LHCN-M2 (cell line): ENCODE data around the gene TMIGD3. TPM values are rescaled to one million over a fixed set of nuclear protein-coding genes. Genes with fewer than 3 reads are reported as not detected.

Experiments
- DNase-seq: peaks from one replicate; pipeline ENCODE4 v3.0.0-alpha.2; 2012; ENCODE audit warnings: low read depth
- total RNA-seq: library from RNA; depleted of rRNA; stranded (reverse); fragments of >200 nt; gene quantifications from 2 replicates; pipeline ENCODE4 v1.2.3, GENCODE V29; 2014

Gene TMIGD3
- total RNA-seq, 1 experiment from 2014 or later = not detected

GRCh38 chr1:111475701-111476100 lies 27.7 kb downstream of the TMIGD3 start:
- no peak for DNase-seq

GRCh38 chr1:111474521-111474920 lies 28.9 kb downstream of the TMIGD3 start:
- no peak for DNase-seq

GRCh38 chr1:111474106-111474505 lies 29.3 kb downstream of the TMIGD3 start:
- no peak for DNase-seq

GRCh38 chr1:111471538-111471937 lies 31.9 kb downstream of the TMIGD3 start:
- DNase-seq = no peak

GRCh38 chr1:111471012-111471411 lies 32.4 kb downstream of the TMIGD3 start:
- no peak for DNase-seq

GRCh38 chr1:111470596-111470995 lies 32.8 kb downstream of the TMIGD3 start:
- DNase-seq = no peak

- DNase-seq = no peak
These were observed 33.9 kb downstream of the TMIGD3 start for GRCh38 chr1:111469539-111469938.

- DNase-seq = no peak
These were observed 34.7 kb downstream of the TMIGD3 start for GRCh38 chr1:111468717-111469100.

- no peak for DNase-seq
These were observed 35.3 kb downstream of the TMIGD3 start for GRCh38 chr1:111467865-111468716.

GRCh38 chr1:111466480-111466879 lies 37.0 kb downstream of the TMIGD3 start:
- DNase-seq = no peak

- DNase-seq = no peak
These were observed 37.7 kb downstream of the TMIGD3 start for GRCh38 chr1:111465754-111466153.

GRCh38 chr1:111463029-111463683 lies 40.3 kb downstream of the TMIGD3 start:
- DNase-seq = peak; percentile 97

- no peak for DNase-seq
These were observed 40.9 kb downstream of the TMIGD3 start for GRCh38 chr1:111462370-111463028.

GRCh38 chr1:111461765-111462164 lies 41.7 kb downstream of the TMIGD3 start:
- DNase-seq = no peak

GRCh38 chr1:111455642-111456031 lies 47.8 kb downstream of the TMIGD3 start:
- DNase-seq = no peak

GRCh38 chr1:111454859-111455641 lies 48.4 kb downstream of the TMIGD3 start:
- no peak for DNase-seq

- no peak for DNase-seq
These were observed 49.7 kb downstream of the TMIGD3 start for GRCh38 chr1:111453706-111454105.

- DNase-seq = no peak
These were observed 50.9 kb downstream of the TMIGD3 start for GRCh38 chr1:111452581-111452980.

GRCh38 chr1:111450185-111450584 lies 53.2 kb downstream of the TMIGD3 start:
- no peak for DNase-seq

- DNase-seq = no peak
These were observed 53.8 kb downstream of the TMIGD3 start for GRCh38 chr1:111449703-111450017.

- peak; percentile 99 for DNase-seq
These were observed 54.3 kb downstream of the TMIGD3 start, which contains the start of the genes ATP5PB and WDR77 for GRCh38 chr1:111448918-111449702. Gene ATP5PB (plus strand): TSS chr1:111449464. CDS start chr1:111449542, 78 bp downstream. Gene WDR77 (minus strand): TSS chr1:111449256. CDS start chr1:111449169, 87 bp downstream.
